ENCODE measurements around the gene CD99.

CD99 gene

GRCh38 chrX:2677764-2678163 is 13.3 kb upstream of the CD99 start:
- Histone ChIP-seq H3K36me3 (replicated peaks; ENCODE audit: insufficient read depth, low read length) (no peaks in the 10 kb centered on the region), H3K9me2 (replicated peaks; ENCODE audit: insufficient read depth, low read length) (no peaks in the 10 kb centered on the region), H3K9ac (ENCODE audit: low read length) (no peak overlapping the region), H4K20me1 (ENCODE audit: insufficient read depth, low read length) (no peaks in the 10 kb centered on the region), H3K79me2 (ENCODE audit: low read length) (no peaks in the 10 kb centered on the region), H3K27me3 (replicated peaks; ENCODE audit: insufficient read depth, low read length) (no peaks in the 10 kb centered on the region), H3K9me3 (replicated peaks; ENCODE audit: insufficient read depth, low read length) (no peaks in the 10 kb centered on the region), H2AFZ (ENCODE audit: low read length) (no peak overlapping the region), H3K4me1 (ENCODE audit: low read length) (no peaks in the 10 kb centered on the region), H3F3A (ENCODE audit: insufficient read depth, low read length) (no peaks in the 10 kb centered on the region), H3K4me2 (ENCODE audit: low read depth, low read length) (no peak overlapping the region), H3K4me3 (ENCODE audit: low read length) (no peak overlapping the region), H3K27ac (ENCODE audit: low read length) (no peak overlapping the region)
- DNase-seq, result no peak
- TF ChIP-seq CTCF (IDR thresholded peaks at IDR 0.05; ENCODE audit: low read length) (no peak), EZH2phosphoT487 (IDR thresholded peaks at IDR 0.05; ENCODE audit: low read length) (no peak), EZH2 (optimal IDR thresholded peaks at IDR 0.05; ENCODE audit: low read depth, low read length) (no peak)

GRCh38 chrX:2678583-2678982 is 12.5 kb upstream of the CD99 start:
- no peaks in the 10 kb centered on the region for H3K27me3 ChIP-seq (replicated peaks; ENCODE audit: insufficient read depth, low read length)
- H3K9me3 ChIP-seq (replicated peaks; ENCODE audit: insufficient read depth, low read length), result no peaks in the 10 kb centered on the region
- H3K79me2 ChIP-seq (ENCODE audit: low read length), result no peaks in the 10 kb centered on the region
- no peaks in the 10 kb centered on the region for H3K9me2 ChIP-seq (replicated peaks; ENCODE audit: insufficient read depth, low read length)
- H4K20me1 ChIP-seq (ENCODE audit: insufficient read depth, low read length), result no peaks in the 10 kb centered on the region
- no peaks in the 10 kb centered on the region for H3K4me1 ChIP-seq (ENCODE audit: low read length)
- H3K27ac ChIP-seq (ENCODE audit: low read length), result no peak overlapping the region
- no peaks in the 10 kb centered on the region for H3K36me3 ChIP-seq (replicated peaks; ENCODE audit: insufficient read depth, low read length)
- H3K9ac ChIP-seq (ENCODE audit: low read length), result no peak overlapping the region
- no peak overlapping the region for H3K4me3 ChIP-seq (ENCODE audit: low read length)
- H3F3A ChIP-seq (ENCODE audit: insufficient read depth, low read length), result no peaks in the 10 kb centered on the region
- H3K4me2 ChIP-seq (ENCODE audit: low read depth, low read length), result no peak overlapping the region
- no peak overlapping the region for H2AFZ ChIP-seq (ENCODE audit: low read length)
- no peak for DNase-seq
- TF ChIP-seq EZH2 (optimal IDR thresholded peaks at IDR 0.05; ENCODE audit: low read depth, low read length) (no peak), CTCF (IDR thresholded peaks at IDR 0.05; ENCODE audit: low read length) (no peak), EZH2phosphoT487 (IDR thresholded peaks at IDR 0.05; ENCODE audit: low read length) (no peak)

- DNase-seq, result no peak
- Histone ChIP-seq H3K9ac (ENCODE audit: low read length) (no peak overlapping the region), H3K79me2 (ENCODE audit: low read length) (no peaks in the 10 kb centered on the region)
Observed at GRCh38 chrX:2679534-2680485, 11.3 kb upstream of the CD99 start.

More at GRCh38 chrX:2679534-2680485, 11.3 kb upstream of the CD99 start:
- Histone ChIP-seq H4K20me1 (ENCODE audit: insufficient read depth, low read length) (no peaks in the 10 kb centered on the region), H3K4me2 (ENCODE audit: low read depth, low read length) (no peak overlapping the region), H3K27me3 (replicated peaks; ENCODE audit: insufficient read depth, low read length) (no peaks in the 10 kb centered on the region), H3K36me3 (replicated peaks; ENCODE audit: insufficient read depth, low read length) (no peaks in the 10 kb centered on the region), H3F3A (ENCODE audit: insufficient read depth, low read length) (no peaks in the 10 kb centered on the region), H3K9me3 (replicated peaks; ENCODE audit: insufficient read depth, low read length) (no peaks in the 10 kb centered on the region), H3K9me2 (replicated peaks; ENCODE audit: insufficient read depth, low read length) (no peaks in the 10 kb centered on the region), H3K4me1 (ENCODE audit: low read length) (no peaks in the 10 kb centered on the region), H2AFZ (ENCODE audit: low read length) (no peak overlapping the region), H3K4me3 (ENCODE audit: low read length) (no peak overlapping the region), H3K27ac (ENCODE audit: low read length) (no peak overlapping the region)
- no peak for TF ChIP-seq EZH2 (optimal IDR thresholded peaks at IDR 0.05; ENCODE audit: low read depth, low read length)
- TF ChIP-seq CTCF (IDR thresholded peaks at IDR 0.05; ENCODE audit: low read length), result no peak

Measured in MM.1S (cell line).